Astrocyte of the spinal cord (primary cell): ENCODE measurements around the gene MPPED1.

Source experiments
- DNase-seq: peaks from one replicate; pipeline ENCODE4 v3.0.0; 2011; ENCODE audit warnings: low read depth, low spot score
- H3K4me3 ChIP-seq: 2 replicates; pipeline ENCODE4 v1.5.1; 2011; ENCODE audit warnings: low read depth, mild to moderate bottlenecking, low read length, moderate library complexity
- in situ Hi-C: cut with HindIII; loops from 2 replicates; pipeline ENCODE4 v1.10.0; 2017; ENCODE audit warnings: low sequenced_read_pairs
- TF ChIP-seq, protein P1 (sequence below): IDR thresholded peaks from 2 replicates; pipeline ENCODE4 v1.5.1; 2012; ENCODE audit warnings: low read depth, mild to moderate bottlenecking, low read length, inconsistent platforms

Gene MPPED1

DNA sequence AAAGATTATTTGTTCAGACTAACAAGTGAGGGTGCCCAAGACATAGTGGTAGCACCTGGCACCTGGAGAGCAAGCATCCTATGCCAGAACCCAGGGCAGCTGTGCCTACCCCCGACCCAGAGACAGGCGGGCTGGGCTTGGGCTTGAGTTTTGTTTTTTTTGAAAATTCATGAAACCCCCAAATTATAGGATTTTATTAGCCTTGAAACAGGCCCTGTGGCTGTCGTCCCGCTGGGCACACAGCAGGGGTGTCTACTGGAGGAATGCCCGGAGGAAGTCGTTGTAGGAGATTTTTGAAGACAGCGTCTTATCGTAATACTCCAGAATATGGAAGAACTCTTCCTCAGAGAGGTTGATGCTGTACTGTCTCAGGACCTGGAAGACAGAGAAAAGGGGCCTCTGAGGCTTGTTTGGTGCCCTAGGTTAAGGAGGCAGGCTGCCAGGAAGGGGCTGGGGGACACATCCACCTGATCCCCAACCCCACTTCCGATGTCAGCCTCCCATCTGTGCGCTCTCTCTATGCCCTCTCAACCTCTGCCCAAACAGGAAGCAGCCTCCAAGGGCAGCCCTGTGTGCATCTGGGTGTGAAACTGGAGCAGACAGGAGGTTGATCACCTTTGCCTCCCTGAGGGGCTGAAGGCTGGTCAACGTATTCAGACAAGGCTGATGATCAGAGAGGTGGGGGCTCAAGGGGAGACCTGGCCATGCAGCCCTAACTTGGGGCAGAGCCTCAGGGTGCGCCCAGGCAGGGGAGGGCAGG, 117.0 kb downstream of the MPPED1 start:
- no peak overlapping the region for H3K4me3 ChIP-seq
- DNase-seq, result no peak
- in situ Hi-C loops, result no loop called here
- TF ChIP-seq, protein P1, sequence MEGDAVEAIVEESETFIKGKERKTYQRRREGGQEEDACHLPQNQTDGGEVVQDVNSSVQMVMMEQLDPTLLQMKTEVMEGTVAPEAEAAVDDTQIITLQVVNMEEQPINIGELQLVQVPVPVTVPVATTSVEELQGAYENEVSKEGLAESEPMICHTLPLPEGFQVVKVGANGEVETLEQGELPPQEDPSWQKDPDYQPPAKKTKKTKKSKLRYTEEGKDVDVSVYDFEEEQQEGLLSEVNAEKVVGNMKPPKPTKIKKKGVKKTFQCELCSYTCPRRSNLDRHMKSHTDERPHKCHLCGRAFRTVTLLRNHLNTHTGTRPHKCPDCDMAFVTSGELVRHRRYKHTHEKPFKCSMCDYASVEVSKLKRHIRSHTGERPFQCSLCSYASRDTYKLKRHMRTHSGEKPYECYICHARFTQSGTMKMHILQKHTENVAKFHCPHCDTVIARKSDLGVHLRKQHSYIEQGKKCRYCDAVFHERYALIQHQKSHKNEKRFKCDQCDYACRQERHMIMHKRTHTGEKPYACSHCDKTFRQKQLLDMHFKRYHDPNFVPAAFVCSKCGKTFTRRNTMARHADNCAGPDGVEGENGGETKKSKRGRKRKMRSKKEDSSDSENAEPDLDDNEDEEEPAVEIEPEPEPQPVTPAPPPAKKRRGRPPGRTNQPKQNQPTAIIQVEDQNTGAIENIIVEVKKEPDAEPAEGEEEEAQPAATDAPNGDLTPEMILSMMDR, result no peak

DNA sequence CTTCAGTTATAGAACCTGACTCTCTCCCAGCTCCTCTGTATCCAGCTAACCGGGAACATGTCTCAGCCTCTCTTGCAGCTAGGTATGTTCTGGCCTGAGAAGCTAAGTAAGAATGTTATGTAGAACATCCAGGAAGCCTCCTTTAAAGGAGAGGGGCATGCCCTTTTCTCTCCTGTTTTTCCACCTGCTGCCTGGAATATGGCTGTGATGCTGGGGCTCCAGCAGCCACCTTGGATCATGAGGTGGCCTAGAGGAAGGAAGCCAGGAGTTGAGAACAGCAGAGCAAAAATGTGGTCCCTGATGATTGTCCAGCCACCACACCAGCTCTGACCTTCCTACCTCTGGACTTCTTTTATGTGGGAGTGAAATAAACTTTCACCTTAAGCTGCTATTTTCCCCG, 117.6 kb downstream of the MPPED1 start:
- no peak for DNase-seq
- TF ChIP-seq, protein P1, result no peak

DNA sequence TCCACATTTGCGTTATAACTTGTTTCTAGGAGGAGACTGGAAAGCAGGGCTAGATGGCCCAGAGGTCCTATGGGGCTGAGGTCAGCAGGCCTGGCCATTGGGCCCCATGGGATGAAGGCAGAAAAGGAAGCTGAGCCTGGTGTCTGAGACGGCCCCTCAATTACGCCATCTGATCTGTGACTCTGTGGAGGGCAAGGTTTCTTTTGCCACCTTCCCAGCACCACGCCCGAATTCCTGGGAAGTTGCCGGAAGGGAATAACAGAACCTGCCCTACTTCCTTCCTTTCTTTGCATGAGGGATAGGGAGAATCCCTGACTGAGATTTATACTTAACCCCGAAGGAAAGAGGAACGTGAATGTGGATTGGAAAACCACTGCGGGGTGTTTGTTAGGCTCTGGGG, 118.1 kb downstream of the MPPED1 start:
- DNase-seq, result no peak
- in situ Hi-C loops, result no loop called here
- TF ChIP-seq, protein P1, result no peak
- no peak overlapping the region for H3K4me3 ChIP-seq

More for the DNA sequence above, 117.6 kb downstream of the MPPED1 start:
- in situ Hi-C loops, result no loop called here
- no peak overlapping the region for H3K4me3 ChIP-seq

DNA sequence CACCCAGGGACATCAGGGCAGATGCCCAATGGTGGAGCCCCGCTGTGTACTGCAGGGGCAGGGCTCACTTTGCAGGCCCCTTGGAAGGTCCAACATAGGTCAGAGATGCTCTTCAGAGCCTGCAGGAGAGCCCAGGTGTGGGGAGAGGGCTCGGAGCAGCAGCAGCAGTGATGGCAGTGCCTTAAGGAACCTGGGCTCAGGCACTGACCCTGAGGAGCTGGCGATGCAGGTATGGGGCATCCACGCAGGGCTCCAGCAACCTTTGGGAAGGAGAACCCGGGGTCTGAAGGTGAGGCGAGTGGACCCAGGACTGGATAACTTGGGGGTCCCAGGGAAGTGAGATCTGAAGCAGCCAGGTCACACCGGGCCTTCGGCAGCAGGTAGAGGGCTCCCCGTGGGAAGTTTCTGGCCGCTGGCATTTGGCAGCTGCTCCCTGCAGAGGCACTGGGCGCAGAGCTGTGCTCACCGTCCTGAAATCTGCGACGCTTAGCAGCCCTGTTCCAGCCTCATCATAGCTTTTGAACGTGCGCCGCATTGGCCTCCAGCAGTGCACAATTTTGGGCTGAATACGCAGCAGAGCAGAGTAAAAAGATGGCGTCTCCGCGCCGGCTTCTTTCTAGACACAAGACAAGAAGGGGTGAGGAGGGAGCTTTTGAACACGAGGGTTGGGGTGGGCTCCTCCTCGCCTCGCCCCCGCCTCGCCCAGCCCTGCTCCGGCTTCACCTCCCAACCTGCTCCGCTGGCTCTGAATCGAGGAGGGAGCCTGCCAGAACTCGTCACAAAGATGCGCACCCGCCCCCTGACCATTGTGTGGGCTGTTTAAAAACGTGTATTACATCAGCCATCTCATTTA, 118.8 kb downstream of the MPPED1 start:
- no peak for DNase-seq
- in situ Hi-C loops, result no loop called here
- TF ChIP-seq, protein P1, result no peak
- no peak overlapping the region for H3K4me3 ChIP-seq

DNA sequence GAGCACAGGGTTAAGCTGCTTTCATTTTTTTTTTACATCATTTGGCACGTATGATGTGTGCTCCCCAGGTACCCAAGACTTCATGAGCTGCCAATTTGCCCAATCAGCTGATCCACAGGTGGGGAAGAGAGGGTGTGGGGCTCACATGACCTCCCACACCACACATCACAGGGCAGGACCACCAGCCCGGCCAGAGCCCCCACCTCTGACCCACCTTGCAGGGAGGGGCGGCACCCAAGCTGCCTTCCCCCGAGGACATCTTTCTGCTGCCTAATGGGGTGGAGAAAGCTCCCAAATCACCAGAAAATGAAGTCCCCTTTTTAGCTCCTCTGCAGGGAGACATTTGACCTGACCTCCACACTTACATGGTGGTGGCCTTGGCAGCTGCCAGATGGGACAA, 119.8 kb downstream of the MPPED1 start:
- no peak for DNase-seq
- in situ Hi-C loops, result no loop called here
- TF ChIP-seq, protein P1, result no peak
- no peak overlapping the region for H3K4me3 ChIP-seq

DNA sequence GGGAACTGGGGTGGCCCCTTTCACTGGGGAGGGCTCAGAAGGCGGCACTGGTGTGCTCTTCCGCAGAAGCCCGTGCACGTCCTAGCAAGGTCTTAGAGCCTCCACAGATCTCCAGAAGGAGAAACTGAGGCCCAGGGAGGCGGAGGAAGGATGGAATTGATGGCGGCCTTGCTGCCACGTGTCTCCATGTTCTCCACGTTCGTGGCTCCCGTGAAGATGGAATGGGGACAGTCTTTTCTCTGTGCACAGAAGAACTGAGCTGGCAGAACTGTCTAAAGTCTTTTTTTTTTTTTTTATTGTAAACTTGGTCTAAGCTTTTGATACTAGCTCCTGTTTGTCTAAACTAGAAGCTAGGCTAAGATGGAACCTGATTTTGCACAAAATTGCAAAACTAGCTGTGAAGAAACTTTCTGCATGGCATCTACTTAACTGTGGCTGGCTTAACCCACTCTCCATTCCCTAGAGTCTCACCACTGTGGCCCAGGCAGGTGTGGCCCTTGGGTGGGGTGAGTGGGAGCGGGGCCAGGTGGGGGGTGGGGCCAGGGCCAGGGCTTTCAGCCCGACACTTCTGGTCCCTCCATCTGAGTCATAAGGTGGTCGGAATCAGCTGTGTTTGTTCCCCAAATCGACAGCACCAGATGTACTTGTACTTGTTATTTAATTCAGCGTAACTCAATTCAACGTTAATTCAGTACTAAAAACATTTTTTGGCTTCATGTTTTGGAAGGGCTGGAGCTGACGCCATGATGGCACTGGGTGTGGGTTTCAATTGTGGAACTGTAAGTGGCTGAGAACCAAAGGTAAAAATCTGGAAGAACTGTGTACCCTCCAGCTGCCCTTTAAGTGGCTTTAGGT, 120.7 kb downstream of the MPPED1 start:
- no peak overlapping the region for H3K4me3 ChIP-seq
- DNase-seq, result no peak
- in situ Hi-C loops, result no loop called here
- TF ChIP-seq, protein P1, result no peak
